ENCODE measurements around the gene PIK3CB.
"Not testable (repeated sequence)": the region's sequence is repeated elsewhere in the genome, so short reads cannot be mapped to it uniquely, and the experiment has no call there.

PIK3CB gene

GRCh38 chr3:138740072-138740471 is 94.7 kb downstream of the PIK3CB start:
- DNase-seq (ENCODE audit: extremely low read depth, low read depth) = no peak
- no peak overlapping the region for H3K4me3 ChIP-seq (replicated peaks; ENCODE audit: low read depth, low read length)
- TF ChIP-seq CTCF (IDR thresholded peaks at IDR 0.05; ENCODE audit: low read depth, low read length, missing control alignments) = no peak

GRCh38 chr3:138732456-138732855 is 102.3 kb downstream of the PIK3CB start:
- no peak for DNase-seq (ENCODE audit: extremely low read depth, low read depth)
- no peak for TF ChIP-seq CTCF (IDR thresholded peaks at IDR 0.05; ENCODE audit: low read depth, low read length, missing control alignments)
- no peak overlapping the region for H3K4me3 ChIP-seq (replicated peaks; ENCODE audit: low read depth, low read length)

GRCh38 chr3:138726946-138727730 is 107.6 kb downstream of the PIK3CB start:
- no peak overlapping the region for H3K4me3 ChIP-seq (replicated peaks; ENCODE audit: low read depth, low read length)
- no peak for TF ChIP-seq CTCF (IDR thresholded peaks at IDR 0.05; ENCODE audit: low read depth, low read length, missing control alignments)
- DNase-seq (ENCODE audit: extremely low read depth, low read depth) = no peak

GRCh38 chr3:138726042-138726441 is 108.7 kb downstream of the PIK3CB start:
- DNase-seq (ENCODE audit: extremely low read depth, low read depth); H3K4me3 ChIP-seq (replicated peaks; ENCODE audit: low read depth, low read length): not testable (repeated sequence)

GRCh38 chr3:138725116-138725515 is 109.6 kb downstream of the PIK3CB start:
- no peak for DNase-seq (ENCODE audit: extremely low read depth, low read depth)
- TF ChIP-seq CTCF (IDR thresholded peaks at IDR 0.05; ENCODE audit: low read depth, low read length, missing control alignments) = no peak
- no peak overlapping the region for H3K4me3 ChIP-seq (replicated peaks; ENCODE audit: low read depth, low read length)

- no peak for DNase-seq (ENCODE audit: extremely low read depth, low read depth)
- no peak for TF ChIP-seq CTCF (IDR thresholded peaks at IDR 0.05; ENCODE audit: low read depth, low read length, missing control alignments)
- no peak overlapping the region for H3K4me3 ChIP-seq (replicated peaks; ENCODE audit: low read depth, low read length)
Measured at GRCh38 chr3:138724443-138724842, 110.3 kb downstream of the PIK3CB start.

- DNase-seq (ENCODE audit: extremely low read depth, low read depth) = no peak
- no peak for TF ChIP-seq CTCF (IDR thresholded peaks at IDR 0.05; ENCODE audit: low read depth, low read length, missing control alignments)
- no peak overlapping the region for H3K4me3 ChIP-seq (replicated peaks; ENCODE audit: low read depth, low read length)
Measured at GRCh38 chr3:138718849-138719248, 115.9 kb downstream of the PIK3CB start.

Measured in HFF-Myc (cell line).